CD4-positive, alpha-beta T cell treated with Interleukin-17A for 4 hours (primary cell): Measurements from ENCODE around the gene IFI27.

ENCODE experiments used
- DNase-seq: peaks from one replicate; pipeline ENCODE4 v3.0.0-alpha.2; 2020; ENCODE audit warnings: mixed read lengths

Gene IFI27

DNA sequence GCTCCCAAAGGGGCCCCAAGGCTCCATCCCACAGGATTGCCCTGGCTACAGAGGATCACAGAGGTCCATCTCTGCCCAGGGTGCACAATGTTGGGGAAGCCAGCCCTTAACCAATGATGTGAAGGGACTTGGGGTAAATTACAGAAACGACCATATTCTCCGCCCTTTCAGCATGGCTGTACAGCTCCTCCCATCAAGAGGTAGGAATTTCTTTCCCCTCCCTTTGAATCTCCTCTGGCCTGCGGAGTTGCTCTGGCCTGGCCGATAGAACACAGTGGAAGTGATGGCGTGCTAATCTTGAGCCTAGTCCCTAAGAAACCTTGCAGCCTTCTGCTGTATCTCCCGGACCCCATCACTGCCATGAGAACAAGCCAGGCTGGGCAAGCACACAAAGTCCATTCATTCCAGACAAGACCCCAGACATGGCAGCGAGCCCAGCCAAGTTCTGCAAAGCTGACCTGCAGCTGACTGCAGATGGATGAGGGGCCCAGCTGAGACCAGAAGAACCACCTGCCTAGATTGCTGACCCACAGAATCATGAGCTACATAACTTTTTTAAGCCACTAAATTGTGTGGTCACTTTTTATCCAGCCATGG is 6.9 kb upstream of the IFI27 start:
- no peak for DNase-seq

DNA sequence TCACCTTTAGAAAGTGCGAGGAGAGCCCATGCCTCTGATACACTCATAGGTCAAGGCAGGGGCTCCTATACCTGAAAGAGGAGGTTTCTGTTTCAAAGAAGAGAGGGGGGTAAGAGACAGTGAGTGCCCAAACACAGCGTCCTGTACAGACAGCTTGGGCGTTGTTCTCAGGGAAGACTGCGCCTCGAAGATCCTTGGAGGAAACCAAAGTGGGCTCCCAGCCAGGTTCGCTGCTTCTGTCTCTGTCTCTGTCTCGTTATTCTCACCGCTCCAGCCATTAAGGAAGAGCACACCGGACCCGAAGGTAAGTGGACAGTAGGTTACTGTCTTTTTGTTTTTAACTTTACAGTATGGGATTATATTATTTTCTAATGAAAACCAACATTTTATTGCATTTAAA is 5.8 kb upstream of the IFI27 start:
- DNase-seq, result no peak

DNA sequence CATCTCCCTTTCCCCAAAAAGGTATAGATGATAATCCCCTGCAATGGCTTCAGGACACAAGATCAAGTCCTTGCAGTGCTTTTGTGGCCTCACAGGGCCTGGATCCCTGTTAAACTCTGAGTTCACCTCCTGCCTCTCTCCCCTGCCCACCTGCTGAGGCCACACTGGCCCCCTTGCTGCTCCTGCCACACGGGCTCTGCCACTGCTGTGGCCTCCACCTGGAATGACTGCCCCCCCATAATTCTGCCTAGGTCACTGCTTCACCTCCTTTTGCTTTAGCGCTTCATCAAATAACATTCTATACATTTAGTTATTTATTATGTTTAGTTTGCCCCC is 653 bp upstream of the IFI27 start:
- no peak for DNase-seq

DNA sequence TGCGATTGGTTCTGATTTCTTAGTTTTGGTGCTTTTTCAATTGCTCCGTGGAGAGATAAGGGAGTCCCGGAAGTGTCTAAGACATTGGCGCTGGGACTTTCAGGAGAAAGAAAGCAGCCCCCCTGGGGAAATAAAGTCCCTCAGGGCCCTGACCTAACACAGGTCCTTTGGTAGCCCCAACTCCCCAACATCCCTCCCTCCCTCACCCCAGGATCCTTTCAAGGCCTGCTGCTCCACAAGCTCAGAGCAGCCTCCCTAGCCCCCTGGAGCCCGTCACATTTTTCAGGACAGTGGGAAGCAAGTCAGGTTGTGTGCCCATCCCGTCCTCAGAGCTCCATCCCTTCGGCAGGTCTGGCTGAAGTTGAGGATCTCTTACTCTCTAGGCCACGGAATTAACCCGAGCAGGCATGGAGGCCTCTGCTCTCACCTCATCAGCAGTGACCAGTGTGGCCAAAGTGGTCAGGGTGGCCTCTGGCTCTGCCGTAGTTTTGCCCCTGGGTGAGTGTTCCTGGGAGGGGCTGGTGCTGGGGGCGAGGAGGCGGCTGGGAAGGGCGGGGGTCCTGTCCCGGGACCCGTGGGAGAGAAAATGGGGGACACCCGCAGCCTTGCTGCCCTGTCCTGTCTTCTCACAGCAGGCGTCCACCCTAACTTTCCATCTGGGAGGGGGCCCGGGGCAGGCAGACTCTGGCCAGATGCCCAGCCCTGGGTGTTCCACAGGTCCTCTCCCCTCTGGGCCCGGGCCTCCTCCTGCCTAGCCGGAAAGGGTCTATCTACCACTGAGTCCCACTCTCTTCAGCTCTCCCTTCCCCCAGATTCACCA is 950 bp downstream of the IFI27 start:
- DNase-seq, result no peak

DNA sequence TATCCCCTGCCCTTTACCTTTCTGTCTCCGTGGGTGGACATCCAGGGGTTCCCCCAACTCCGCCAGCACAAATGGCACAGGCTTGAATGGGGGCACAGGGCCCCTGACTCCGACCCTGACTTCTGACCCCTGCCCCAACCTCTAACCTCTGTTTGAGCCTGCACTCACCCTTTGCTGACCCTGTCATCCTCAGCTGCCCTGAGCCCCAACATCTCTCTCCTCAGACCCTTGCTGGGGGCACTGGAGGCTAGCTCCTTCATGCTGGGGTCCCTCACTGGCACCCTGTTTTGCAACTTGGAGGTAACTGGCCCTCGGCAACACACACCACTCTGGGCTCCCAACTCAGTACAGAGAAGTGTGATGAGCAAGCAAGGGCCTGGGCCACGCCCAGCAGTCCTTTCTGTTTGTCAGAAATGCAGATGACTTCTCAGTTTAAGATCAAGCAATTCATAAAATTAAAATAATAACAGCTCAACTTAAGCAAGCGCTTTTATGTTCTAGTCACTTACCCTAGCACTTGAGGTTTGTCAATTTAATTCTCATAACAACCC is 2.1 kb downstream of the IFI27 start:
- DNase-seq, result no peak

DNA sequence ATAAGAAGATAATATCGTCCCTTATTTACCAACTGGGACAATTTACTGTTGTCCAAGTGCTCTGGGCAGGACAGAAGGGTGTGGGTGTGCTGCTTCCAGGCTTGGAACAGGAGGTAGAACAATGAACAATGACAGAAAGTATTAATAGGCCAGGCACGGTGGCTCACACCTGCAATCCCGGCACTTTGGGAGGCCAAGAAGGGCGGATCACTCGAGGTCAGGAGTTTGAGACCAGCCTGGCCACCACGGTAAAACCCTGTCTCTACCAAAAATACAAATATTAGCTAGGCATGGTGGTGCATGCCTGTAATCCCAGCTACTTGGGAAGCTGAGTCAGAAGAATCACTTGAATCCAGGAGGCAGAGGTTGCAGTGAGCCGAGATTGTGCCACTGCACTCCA is 2.5 kb downstream of the IFI27 start:
- no peak for DNase-seq

DNA sequence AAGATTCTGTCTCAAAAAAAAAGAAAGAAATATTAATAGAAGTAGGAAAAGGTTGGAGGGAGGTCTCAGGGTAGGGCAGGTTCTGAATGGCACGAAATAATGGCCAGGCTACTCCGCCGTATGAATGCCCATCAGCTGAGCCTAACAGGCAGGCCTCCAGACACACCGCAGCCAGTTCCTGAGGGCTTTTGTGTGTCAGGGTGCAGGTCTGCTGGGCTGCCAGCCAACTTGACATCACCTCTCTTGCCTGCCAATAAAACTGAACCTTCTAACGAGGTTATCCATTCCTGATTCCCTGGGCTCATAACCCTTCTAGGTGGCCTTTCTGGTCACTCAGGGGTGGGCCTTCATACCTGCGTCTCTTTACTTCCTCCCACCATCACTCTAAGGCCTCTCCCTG is 3.0 kb downstream of the IFI27 start:
- DNase-seq, result no peak

DNA sequence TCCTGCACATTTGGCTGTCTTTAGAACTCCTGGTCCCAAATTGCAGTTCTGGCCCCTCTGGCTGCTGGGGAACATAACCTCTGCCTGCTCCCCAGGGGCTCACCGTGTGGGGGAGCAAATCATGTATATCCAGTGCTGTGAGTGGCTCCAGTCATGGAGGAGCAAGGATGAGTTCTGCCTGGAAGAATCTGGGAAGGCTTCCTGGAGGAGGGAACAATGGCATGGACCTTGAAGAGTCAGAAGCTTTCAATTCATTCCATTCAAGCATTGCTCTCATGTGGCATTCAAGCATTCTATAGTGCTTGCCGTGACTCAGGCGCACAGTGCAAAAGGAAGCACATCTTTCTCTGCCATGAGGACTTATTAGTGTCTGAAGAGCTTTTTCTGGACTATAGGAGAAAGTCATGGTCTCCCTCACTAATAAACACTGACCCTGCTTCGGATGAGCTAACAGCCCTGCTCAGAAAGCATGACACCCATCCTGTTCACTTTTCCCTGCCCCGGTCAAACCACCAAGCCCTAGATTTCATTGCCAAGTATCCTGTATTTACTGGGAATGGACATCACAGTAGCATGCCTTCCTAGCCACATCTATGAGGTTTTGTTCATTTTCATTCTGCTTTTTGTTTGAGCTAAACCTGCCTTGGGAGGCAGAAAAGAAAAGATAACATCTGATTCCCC is 3.5 kb downstream of the IFI27 start:
- no peak for DNase-seq

DNA sequence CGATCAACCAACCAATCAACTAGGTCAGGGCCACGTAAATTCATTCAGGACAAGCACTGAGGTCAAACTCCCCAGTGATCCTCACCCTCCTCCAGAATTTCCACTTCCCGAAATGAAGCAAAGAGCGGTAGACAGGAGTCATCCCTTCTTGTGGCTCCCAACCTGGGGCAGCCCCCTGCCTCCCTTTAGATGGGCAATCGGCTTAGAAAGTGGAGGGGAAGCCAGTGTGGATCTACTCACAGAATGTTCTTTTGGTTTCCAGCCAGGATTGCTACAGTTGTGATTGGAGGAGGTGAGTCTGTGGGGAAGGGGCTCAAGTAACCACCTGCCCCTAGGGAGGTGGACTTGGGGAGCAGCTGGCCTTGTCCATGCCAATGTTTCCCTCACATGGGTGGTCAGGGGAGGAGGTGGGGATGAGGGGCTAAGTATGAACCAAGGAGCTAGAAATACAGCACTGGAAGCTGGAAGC is 4.1 kb downstream of the IFI27 start:
- DNase-seq, result no peak

DNA sequence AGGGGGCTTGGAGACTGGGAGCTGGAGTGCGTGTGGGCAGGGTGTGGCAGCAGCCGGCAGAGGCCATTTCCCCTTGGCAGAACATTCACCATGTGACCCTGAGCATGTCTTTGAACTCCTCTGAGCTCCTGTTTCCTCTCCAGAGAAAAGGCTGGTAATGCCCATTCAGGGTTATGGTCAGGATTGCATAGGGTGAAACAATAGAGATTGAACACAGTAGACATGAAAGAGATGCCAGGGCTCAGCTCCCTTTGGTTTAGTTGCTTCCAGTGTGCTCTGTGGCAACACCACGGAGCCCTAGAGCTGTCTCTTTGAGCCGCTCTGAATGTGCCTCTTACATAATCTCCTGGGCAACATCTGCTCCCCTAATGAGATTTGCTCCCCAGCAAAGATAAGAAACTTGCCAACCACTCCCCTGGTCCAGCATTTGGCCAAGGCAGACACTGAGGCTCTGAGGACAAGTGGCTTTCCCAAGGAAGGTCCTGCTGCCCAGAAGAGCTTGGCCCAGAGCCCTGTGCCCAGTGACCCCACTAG is 4.6 kb downstream of the IFI27 start:
- DNase-seq, result no peak

DNA sequence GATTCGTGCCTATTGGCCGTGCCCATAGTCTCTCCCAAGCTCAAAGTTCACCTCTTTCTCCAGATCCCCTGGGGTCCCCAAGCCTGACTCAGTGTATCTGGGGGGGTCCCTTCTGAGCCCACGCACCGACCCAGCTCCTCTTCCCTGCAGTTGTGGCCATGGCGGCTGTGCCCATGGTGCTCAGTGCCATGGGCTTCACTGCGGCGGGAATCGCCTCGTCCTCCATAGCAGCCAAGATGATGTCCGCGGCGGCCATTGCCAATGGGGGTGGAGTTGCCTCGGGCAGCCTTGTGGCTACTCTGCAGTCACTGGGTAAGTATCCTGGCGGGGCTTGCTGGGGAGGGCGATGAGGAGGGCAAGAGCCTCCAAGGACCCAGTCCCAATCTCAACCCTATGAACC is 5.1 kb downstream of the IFI27 start:
- no peak for DNase-seq

DNA sequence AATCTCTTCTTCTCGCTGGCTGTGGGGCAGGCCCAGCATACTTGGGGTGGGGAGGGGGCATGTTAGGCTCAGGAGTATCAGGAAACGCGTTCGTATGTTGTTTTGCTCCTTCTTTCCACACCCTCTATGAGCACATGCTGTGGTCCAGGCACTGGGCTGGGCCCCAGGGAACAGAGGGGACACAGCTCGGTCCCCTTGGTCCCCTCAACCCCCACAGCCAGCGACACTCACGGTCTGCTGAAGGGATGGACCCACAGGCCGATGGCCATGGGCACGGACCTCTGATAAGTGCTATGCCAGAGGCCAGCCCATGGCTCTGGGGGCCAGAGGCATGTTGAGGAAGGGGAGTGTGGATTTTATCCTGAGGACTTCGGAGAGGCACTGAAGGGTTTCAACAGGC is 6.2 kb downstream of the IFI27 start:
- no peak for DNase-seq

DNA sequence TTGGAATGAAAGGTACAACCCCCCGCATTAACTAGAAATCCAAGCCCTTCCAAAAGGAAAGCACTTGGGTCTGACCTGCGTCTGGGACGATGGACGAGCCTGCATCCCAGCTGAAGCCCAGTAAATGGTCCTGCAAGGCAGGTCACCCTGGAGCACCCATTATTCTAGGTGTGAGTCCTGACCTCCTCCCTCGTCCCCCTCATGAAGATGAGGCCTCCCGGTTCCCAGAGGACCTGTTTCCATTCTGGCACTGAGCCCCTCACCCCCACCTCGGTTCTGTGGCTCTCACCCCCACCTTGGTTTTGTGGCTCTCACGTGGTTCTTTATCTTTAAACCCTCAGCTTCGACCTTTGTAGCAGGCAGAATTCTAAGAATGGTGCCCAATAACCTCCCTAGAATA is 7.3 kb downstream of the IFI27 start:
- DNase-seq, result no peak

DNA sequence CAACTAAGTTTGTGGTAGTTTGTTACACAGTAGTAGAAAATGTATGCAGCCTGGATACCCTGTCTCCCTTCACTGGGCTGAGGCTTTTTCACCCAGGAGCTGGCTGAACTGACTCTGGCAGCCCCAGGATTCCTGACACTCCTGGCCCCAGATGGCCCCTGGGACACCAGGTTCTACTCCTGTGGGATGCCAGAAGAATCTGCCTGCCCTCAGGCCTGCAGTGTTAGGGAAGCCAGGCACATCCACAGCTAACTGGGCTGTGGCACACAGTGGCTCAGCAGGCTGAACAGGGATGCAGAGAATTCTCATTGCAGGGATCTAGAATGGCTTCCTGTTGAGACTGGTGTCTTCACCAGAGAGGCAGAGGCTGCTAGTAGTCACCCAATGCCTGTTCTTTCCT is 8.5 kb downstream of the IFI27 start:
- no peak for DNase-seq

DNA sequence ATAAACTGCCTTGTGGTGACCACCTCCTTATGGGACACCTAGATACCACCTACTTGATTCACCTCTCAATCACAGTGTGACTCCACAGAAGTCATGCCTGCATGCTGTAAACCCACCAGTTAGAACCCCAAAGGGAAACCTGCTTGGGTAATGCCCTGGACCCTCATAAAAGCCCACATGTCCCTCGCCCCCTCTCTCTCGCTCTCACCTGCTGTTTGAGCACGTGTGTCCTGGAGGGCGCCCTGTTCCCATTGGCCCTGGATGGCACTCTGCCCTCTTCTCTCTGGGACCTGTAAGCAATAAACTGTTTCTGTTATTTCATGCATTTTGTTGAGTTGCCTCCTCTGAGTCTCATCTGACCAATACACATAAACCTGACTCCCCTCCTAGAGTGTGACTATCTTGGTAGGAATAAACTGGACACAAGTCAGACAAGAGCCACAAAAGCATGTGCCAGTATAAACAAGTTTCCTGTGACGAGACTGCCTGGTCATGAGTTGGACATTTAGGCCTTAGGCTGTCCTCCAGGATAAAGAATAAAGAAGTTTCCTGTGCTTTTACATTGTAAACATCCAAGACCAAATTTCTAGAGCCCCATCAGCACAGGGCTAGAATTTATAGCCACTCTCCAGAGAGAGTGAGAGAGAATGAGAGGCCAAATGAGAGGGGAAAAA is 10.3 kb downstream of the IFI27 start:
- DNase-seq, result no peak

DNA sequence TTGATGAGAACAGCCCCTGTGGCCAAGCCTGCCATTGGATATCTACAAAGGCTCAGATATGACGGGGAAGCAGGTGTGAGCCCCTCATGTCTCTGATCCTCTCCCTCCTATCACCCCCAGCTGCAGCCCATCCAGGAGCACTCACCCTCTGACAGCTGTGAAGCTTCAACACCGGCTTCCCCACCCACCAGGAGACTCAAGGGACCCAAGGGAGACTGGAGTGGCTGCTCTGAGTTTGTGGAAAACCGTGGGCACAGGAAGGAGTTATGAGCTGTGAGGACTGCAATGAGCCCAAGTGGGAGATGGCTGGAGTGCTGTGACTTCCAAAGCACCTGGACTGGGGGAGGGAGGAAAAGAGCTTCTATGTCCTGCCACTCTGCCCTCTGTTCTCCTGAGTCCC is 10.9 kb downstream of the IFI27 start:
- DNase-seq, result no peak

DNA sequence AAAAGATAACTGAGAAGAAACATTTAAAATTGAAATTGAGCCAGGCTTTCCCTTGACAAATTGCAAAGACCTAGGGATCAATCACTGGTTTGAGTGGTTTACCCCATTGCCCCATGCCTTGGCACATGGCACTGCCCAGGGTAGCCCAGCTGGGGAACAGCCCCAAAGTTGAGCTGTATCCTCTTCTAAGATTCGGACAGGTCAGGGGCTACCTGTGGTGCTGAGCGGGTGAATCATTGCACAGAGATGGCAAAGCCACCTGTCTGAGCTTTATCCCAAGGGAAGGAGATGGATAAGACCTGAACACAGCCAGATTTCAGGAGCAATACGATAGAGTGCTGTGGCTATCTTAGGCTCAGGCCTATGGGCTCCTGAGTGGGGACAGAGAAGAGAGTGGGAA is 11.9 kb downstream of the IFI27 start:
- DNase-seq, result no peak

DNA sequence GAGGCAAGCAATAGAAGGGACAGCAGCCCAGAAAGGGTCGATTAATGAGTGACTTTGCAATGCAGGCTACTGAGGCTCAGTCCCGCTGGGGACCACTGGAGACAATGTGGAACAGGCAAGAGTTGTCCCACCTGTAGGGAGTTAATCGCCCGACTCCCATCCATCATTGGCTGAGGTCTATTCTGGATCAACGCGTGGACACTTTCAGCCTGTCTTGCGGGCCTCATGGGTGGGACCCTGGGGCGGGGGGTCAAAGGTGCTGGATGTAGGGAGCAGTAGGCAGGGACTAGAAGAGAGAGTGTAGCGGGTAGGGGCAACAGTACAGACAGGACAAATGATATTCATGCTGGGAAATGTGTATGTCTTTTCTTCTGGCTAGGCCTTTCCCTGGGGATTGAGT is 12.8 kb downstream of the IFI27 start:
- no peak for DNase-seq

DNA sequence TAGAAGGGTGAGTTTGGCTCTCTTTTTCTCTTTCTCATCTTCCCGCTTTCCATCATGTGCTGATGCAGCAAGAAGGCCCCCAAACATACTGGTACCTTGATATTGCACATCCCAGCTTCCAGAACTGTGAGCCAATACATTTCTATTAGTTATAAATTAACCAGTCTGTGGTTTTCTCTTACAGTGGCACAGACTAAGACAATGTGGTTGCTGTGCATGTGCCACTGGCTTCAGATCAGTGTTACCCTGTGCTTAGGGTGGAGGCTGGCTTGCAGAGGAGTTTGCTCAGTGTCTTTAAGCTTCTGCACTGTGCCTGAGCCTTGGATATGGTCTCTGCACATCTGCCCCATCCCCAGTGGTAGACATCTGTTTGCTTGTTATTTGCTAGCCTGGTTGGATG is 13.3 kb downstream of the IFI27 start:
- no peak for DNase-seq

DNA sequence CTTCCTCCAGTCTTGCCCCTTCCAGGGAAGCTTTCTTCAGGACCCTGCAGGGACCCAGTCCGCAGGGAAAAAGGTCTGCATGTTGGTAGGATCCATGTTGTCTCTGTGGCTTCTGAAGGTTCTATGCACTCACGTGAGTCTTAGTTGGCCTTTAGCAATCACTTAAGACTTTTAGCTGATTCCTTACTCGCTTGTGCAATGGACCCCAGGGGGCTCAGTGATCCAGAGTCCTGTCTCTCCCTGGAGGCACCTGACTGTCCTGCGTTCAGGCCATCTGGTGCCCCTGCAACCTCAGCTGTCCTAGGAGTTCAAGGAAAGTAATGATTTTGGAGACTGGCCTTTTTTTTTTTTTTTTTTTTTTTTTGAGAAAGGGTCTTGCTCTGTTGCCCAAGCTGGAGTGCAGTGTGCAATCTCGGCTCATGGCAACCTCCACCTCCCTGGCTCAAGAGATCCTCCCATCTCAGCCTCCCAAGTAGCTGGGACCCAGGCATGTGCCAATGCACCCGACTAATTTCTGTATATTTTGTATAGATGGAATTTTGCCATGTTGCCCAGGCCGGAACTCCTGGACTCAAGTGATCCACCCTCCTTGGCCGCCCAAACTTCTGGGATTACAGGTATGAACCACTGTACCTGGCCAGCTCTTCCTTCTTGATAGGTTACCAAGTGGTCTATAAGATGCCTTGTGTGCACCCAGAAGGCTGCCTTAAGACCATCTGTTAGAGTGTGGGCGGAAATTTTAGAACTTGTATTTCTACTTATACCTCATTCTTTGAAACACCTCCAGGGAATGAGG is 14.2 kb downstream of the IFI27 start:
- no peak for DNase-seq

DNA sequence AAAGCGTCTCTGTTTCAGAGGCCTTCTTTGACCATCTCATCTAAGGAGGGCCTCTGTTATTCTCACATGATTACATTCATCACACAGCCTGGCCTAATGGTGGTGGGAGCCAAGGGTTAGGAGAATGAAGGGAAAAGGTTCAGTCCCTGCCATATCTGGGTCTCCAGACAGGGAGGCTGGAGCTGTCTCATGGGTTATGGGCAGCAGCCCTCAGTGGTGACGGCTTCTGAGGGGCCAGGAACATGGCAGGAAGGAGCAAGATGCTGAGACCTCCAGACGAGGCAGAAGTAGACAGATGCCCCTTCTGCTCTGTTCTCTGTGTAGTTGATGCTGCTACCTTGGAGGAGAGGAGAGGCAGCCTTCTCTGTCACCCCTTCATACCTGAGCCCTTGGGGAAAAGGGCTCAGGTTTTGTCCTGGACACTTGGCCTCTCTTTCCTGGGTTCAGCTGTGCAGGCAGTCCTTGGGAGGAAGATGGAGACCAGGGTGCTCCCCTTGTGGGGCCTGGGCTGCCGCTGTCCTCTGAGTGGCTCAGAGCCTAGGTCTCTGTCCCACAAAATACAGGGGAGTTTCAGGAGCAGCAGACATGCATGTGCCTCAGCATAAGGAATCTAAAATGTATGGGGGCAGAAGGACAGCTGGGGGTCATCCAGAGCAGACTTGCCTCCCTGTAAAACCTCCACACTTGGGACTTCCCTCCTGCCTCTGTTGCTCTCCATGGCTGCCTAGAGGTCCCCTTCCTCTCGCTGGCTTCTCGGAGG is 15.3 kb downstream of the IFI27 start:
- no peak for DNase-seq

DNA sequence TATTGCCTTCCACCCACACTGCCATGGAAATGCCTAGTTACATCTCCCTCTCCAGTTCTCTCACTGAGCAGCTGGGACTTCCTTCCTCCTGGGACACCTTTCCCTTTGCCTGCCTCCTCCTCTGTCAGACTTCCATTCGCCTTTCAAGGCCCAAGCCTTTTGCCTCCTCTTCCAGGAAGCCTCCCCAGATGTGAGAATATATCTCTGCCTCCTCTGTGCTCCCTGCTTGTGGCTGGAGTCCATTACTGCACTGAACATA is 15.8 kb downstream of the IFI27 start:
- DNase-seq, result no peak
